HL-60 (cell line): ENCODE data around the gene DOCK2.

Experiments
- DNase-seq, 2 experiments: peaks; one replicate each; pipeline ENCODE4 v3.0.0-alpha.2; 2010 to 2020; ENCODE audit warnings: low read depth in 1 of 2, low spot score in 1 of 2
- H3K27ac ChIP-seq: fragments of 250-450 bp; sonication (Bioruptor Pico); replicated peaks from 2 replicates; pipeline ENCODE4 v1.5.1; 2020; ENCODE audit warnings: mild to moderate bottlenecking, moderate library complexity
- H3K27me3 ChIP-seq: fragments of 250-450 bp; sonication (Bioruptor Pico); 2 replicates; pipeline ENCODE4 v1.5.1; 2021; ENCODE audit warnings: mild to moderate bottlenecking, moderate library complexity; ENCODE audit not compliant: insufficient read depth, poor library complexity, severe bottlenecking
- H3K4me3 ChIP-seq: replicated peaks from 2 replicates; pipeline ENCODE4 v1.5.1; 2011; ENCODE audit warnings: mild to moderate bottlenecking, control low read depth, low read length; ENCODE audit not compliant: insufficient read depth
- GABPA ChIP-seq: IDR thresholded peaks from 2 replicates; pipeline ENCODE4 v1.6.1; 2012; ENCODE audit warnings: low read depth
- POLR2AphosphoS5 ChIP-seq: IDR thresholded peaks from 2 replicates; pipeline ENCODE4 v1.6.1; 2012; ENCODE audit warnings: low read depth
- SPI1 ChIP-seq: IDR thresholded peaks from 2 replicates; pipeline ENCODE4 v1.6.1; 2012; ENCODE audit warnings: low read depth, mild to moderate bottlenecking, borderline replicate concordance
- TF ChIP-seq, protein P1 (sequence below): IDR thresholded peaks from one replicate; pipeline ENCODE4 v1.5.1; 2011; ENCODE audit warnings: low read length, control low read depth, inconsistent platforms; ENCODE audit not compliant: insufficient read depth
- TF ChIP-seq, protein P2 (sequence below): IDR thresholded peaks from 2 replicates; pipeline ENCODE4 v1.6.1; 2012; ENCODE audit warnings: low read depth; ENCODE audit not compliant: insufficient replicate concordance

The DOCK2 gene

GRCh38 chr5:169838688-169839087 is 201.6 kb downstream of the DOCK2 start:
- no peak overlapping the region for H3K4me3 ChIP-seq
- TF ChIP-seq SPI1 (no peak), GABPA (no peak)
- TF ChIP-seq, protein P1, sequence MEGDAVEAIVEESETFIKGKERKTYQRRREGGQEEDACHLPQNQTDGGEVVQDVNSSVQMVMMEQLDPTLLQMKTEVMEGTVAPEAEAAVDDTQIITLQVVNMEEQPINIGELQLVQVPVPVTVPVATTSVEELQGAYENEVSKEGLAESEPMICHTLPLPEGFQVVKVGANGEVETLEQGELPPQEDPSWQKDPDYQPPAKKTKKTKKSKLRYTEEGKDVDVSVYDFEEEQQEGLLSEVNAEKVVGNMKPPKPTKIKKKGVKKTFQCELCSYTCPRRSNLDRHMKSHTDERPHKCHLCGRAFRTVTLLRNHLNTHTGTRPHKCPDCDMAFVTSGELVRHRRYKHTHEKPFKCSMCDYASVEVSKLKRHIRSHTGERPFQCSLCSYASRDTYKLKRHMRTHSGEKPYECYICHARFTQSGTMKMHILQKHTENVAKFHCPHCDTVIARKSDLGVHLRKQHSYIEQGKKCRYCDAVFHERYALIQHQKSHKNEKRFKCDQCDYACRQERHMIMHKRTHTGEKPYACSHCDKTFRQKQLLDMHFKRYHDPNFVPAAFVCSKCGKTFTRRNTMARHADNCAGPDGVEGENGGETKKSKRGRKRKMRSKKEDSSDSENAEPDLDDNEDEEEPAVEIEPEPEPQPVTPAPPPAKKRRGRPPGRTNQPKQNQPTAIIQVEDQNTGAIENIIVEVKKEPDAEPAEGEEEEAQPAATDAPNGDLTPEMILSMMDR: no peak
- no peak overlapping the region for H3K27ac ChIP-seq
- no peaks in the 10 kb centered on the region for H3K27me3 ChIP-seq
- DNase-seq: no peak

GRCh38 chr5:169840405-169840804 is 203.3 kb downstream of the DOCK2 start:
- H3K4me3 ChIP-seq: no peak overlapping the region
- no peak for DNase-seq
- H3K27me3 ChIP-seq: no peaks in the 10 kb centered on the region
- H3K27ac ChIP-seq: no peak overlapping the region
- TF ChIP-seq, protein P1: no peak
- TF ChIP-seq SPI1 (no peak), GABPA (no peak), POLR2AphosphoS5 (no peak)
- TF ChIP-seq, protein P2, sequence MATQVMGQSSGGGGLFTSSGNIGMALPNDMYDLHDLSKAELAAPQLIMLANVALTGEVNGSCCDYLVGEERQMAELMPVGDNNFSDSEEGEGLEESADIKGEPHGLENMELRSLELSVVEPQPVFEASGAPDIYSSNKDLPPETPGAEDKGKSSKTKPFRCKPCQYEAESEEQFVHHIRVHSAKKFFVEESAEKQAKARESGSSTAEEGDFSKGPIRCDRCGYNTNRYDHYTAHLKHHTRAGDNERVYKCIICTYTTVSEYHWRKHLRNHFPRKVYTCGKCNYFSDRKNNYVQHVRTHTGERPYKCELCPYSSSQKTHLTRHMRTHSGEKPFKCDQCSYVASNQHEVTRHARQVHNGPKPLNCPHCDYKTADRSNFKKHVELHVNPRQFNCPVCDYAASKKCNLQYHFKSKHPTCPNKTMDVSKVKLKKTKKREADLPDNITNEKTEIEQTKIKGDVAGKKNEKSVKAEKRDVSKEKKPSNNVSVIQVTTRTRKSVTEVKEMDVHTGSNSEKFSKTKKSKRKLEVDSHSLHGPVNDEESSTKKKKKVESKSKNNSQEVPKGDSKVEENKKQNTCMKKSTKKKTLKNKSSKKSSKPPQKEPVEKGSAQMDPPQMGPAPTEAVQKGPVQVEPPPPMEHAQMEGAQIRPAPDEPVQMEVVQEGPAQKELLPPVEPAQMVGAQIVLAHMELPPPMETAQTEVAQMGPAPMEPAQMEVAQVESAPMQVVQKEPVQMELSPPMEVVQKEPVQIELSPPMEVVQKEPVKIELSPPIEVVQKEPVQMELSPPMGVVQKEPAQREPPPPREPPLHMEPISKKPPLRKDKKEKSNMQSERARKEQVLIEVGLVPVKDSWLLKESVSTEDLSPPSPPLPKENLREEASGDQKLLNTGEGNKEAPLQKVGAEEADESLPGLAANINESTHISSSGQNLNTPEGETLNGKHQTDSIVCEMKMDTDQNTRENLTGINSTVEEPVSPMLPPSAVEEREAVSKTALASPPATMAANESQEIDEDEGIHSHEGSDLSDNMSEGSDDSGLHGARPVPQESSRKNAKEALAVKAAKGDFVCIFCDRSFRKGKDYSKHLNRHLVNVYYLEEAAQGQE: no peak

GRCh38 chr5:169842699-169843098 is 205.6 kb downstream of the DOCK2 start:
- no peak for DNase-seq

More at GRCh38 chr5:169842699-169843098, 205.6 kb downstream of the DOCK2 start:
- H3K27ac ChIP-seq: no peak overlapping the region
- no peak overlapping the region for H3K4me3 ChIP-seq
- H3K27me3 ChIP-seq: no peaks in the 10 kb centered on the region
- TF ChIP-seq POLR2AphosphoS5: no peak
- TF ChIP-seq, protein P1: no peak
- TF ChIP-seq GABPA: no peak
- no peak for TF ChIP-seq SPI1
- TF ChIP-seq, protein P2: no peak
